Activated T-helper 1 cell treated with Interleukin-2 at 50 U/mL for 16 hours (primary cell): ENCODE measurements around the gene TIMD4.

Experiments used
- DNase-seq: peaks from one replicate; pipeline ENCODE4 v3.0.0-alpha.2; 2020; ENCODE audit warnings: low read depth

TIMD4 gene

GRCh38 chr5:156922207-156922792 lies 40.7 kb downstream of the TIMD4 start:
- no peak for DNase-seq

- no peak for DNase-seq
Observed at GRCh38 chr5:156920861-156921431, 42.1 kb downstream of the TIMD4 start.

- DNase-seq = no peak
Observed at GRCh38 chr5:156920042-156920860, 42.8 kb downstream of the TIMD4 start.

- DNase-seq = no peak
Observed at GRCh38 chr5:156918311-156918845, 44.6 kb downstream of the TIMD4 start.

- no peak for DNase-seq
Observed at GRCh38 chr5:156914371-156914737, 48.7 kb downstream of the TIMD4 start.

GRCh38 chr5:156913719-156914370 lies 49.2 kb downstream of the TIMD4 start:
- DNase-seq = peak; percentile 5

- DNase-seq = no peak
Observed at GRCh38 chr5:156913355-156913718, 49.7 kb downstream of the TIMD4 start.

- no peak for DNase-seq
Observed at GRCh38 chr5:156912869-156913268, 50.2 kb downstream of the TIMD4 start.

GRCh38 chr5:156909180-156909579 lies 53.8 kb downstream of the TIMD4 start:
- no peak for DNase-seq

GRCh38 chr5:156907667-156908066 lies 55.4 kb downstream of the TIMD4 start:
- no peak for DNase-seq

GRCh38 chr5:156906807-156907206 lies 56.2 kb downstream of the TIMD4 start:
- DNase-seq = no peak

GRCh38 chr5:156896546-156896945 lies 66.5 kb downstream of the TIMD4 start:
- DNase-seq = no peak

- DNase-seq = no peak
Observed at GRCh38 chr5:156893517-156893916, 69.5 kb downstream of the TIMD4 start.

- no peak for DNase-seq
Observed at GRCh38 chr5:156892864-156893263, 70.2 kb downstream of the TIMD4 start.

GRCh38 chr5:156892223-156892622 lies 70.8 kb downstream of the TIMD4 start:
- DNase-seq = no peak

GRCh38 chr5:156888520-156888919 lies 74.5 kb downstream of the TIMD4 start:
- no peak for DNase-seq

- DNase-seq = no peak
Observed at GRCh38 chr5:156883316-156883875, 79.6 kb downstream of the TIMD4 start.

- DNase-seq = no peak
Observed at GRCh38 chr5:156879665-156880285, 83.3 kb downstream of the TIMD4 start.

- DNase-seq = no peak
Observed at GRCh38 chr5:156871212-156871611, 91.8 kb downstream of the TIMD4 start.

GRCh38 chr5:156870498-156870839 lies 92.6 kb downstream of the TIMD4 start:
- DNase-seq = no peak
